Tibial artery (tissue), 4 donors: ENCODE results near the gene KCNJ12.
"Not testable (repeated sequence)": the region's sequence is repeated elsewhere in the genome, so short reads cannot be mapped to it uniquely, and the experiment has no call there.

Source experiments
- DNase-seq, 2 donors: peaks; one replicate each; pipeline ENCODE4 v3.0.0-alpha.2; 2019
- H3K27ac ChIP-seq, 2 donors: fragments of 200-600 bp; sonication (generic) in 1 of 2; 1 replicate in 1 of 2; 2 replicates in 1 of 2; pipeline ENCODE4 v1.5.1; 2018 to 2019; ENCODE audit warnings: mild to moderate bottlenecking in 1 of 2
- H3K27me3 ChIP-seq, 2 donors: fragments of 200-600 bp; sonication (generic) in 1 of 2; one replicate each; pipeline versions ENCODE4 v1.5.1 to v1.6.0; 2016 to 2019
- H3K36me3 ChIP-seq, 3 donors: fragments of 200-600 bp; sonication (generic) in 2 of 3; one replicate each; pipeline ENCODE4 v1.5.1; 2016 to 2019; ENCODE audit warnings: mild to moderate bottlenecking in 2 of 3
- H3K4me1 ChIP-seq, 4 donors: fragments of 200-600 bp; sonication (generic) in 2 of 4; 1 replicate in 3 of 4; 2 replicates in 1 of 4; pipeline ENCODE4 v1.5.1; 2016 to 2019
- H3K4me3 ChIP-seq, 2 donors: fragments of 200-600 bp; sonication (generic) in 1 of 2; 1 replicate in 1 of 2; 2 replicates in 1 of 2; pipeline ENCODE4 v1.5.1; 2018 to 2019; ENCODE audit warnings: mild to moderate bottlenecking in 2 of 2
- H3K9me3 ChIP-seq, 3 donors: fragments of 200-600 bp; sonication (generic) in 1 of 3; one replicate each; pipeline ENCODE4 v1.5.1; 2016 to 2019
- CTCF ChIP-seq, 2 experiments: fragments of 200-600 bp in 1 of 2; fragments of 450-650 bp in 1 of 2; IDR thresholded peaks; one replicate each; pipeline ENCODE4 v1.5.1; 2017 to 2019; ENCODE audit warnings: antibody characterized with exemption in 2 of 2, mild to moderate bottlenecking in 1 of 2, moderate library complexity in 1 of 2
- intact Hi-C: fragments of 100-400 bp; cut with DNase I; formaldehyde crosslinking; loops from one replicate; pipeline ENCODE4 v1.15.0; 2023; ENCODE audit warnings: low total_unique reads

The KCNJ12 gene

GRCh38 chr17:21417921-21418320, 41.8 kb downstream of the KCNJ12 start:
- H3K27ac ChIP-seq, result no peak overlapping the region
- H3K4me3 ChIP-seq, result no peak overlapping the region
- TF ChIP-seq CTCF (IDR thresholded peaks at IDR 0.05), result no peak
- intact Hi-C loops, result no loop called here
- DNase-seq, result no peak
- no peaks in the 10 kb centered on the region for H3K9me3 ChIP-seq
- H3K27me3 ChIP-seq, result no peaks in the 10 kb centered on the region
- H3K4me1 ChIP-seq, result no peaks in the 10 kb centered on the region
- no peaks in the 10 kb centered on the region for H3K36me3 ChIP-seq

- no peaks in the 10 kb centered on the region for H3K9me3 ChIP-seq
- no peak for DNase-seq
- no peak for TF ChIP-seq CTCF (IDR thresholded peaks at IDR 0.05)
- intact Hi-C loops, result no loop called here
- H3K36me3 ChIP-seq, result no peaks in the 10 kb centered on the region
- H3K4me1 ChIP-seq, result no peaks in the 10 kb centered on the region
- no peak overlapping the region for H3K4me3 ChIP-seq
- no peak overlapping the region for H3K27ac ChIP-seq
- no peaks in the 10 kb centered on the region for H3K27me3 ChIP-seq
Observed at GRCh38 chr17:21418446-21419298, 42.5 kb downstream of the KCNJ12 start.

GRCh38 chr17:21419299-21420239, 43.4 kb downstream of the KCNJ12 start:
- Histone ChIP-seq H3K27me3 (no peaks in the 10 kb centered on the region), H3K4me3 (no peak overlapping the region), H3K36me3 (no peaks in the 10 kb centered on the region), H3K4me1 (no peaks in the 10 kb centered on the region), H3K9me3 (no peaks in the 10 kb centered on the region), H3K27ac (no peak overlapping the region)
- intact Hi-C loops, result loop anchor here (5.0 kb wide), 1 partner anchor 288 kb away; no protein-coding TSS in a partner anchor
- no peak for DNase-seq
- TF ChIP-seq CTCF (IDR thresholded peaks at IDR 0.05), result no peak

- intact Hi-C loops, result loop anchor here (5.0 kb wide), 1 partner anchor 287 kb away; no protein-coding TSS in a partner anchor
- not testable (repeated sequence) for DNase-seq, H3K4me1 ChIP-seq, H3K27me3 ChIP-seq, H3K9me3 ChIP-seq, H3K27ac ChIP-seq, H3K4me3 ChIP-seq, H3K36me3 ChIP-seq
Observed at GRCh38 chr17:21420503-21421090, 44.4 kb downstream of the KCNJ12 start.

- not testable (repeated sequence) for H3K36me3 ChIP-seq, H3K27ac ChIP-seq, H3K27me3 ChIP-seq, H3K4me1 ChIP-seq, H3K9me3 ChIP-seq, DNase-seq, H3K4me3 ChIP-seq
- intact Hi-C loops, result loop anchor here (5.0 kb wide), 1 partner anchor 286 kb away; no protein-coding TSS in a partner anchor
Observed at GRCh38 chr17:21421421-21422310, 45.5 kb downstream of the KCNJ12 start.

- H3K9me3 ChIP-seq, H3K27me3 ChIP-seq, DNase-seq, H3K27ac ChIP-seq, H3K4me3 ChIP-seq, H3K36me3 ChIP-seq, H3K4me1 ChIP-seq: not testable (repeated sequence)
- intact Hi-C loops, result loop anchor here (5.0 kb wide), 1 partner anchor 285 kb away; no protein-coding TSS in a partner anchor
Observed at GRCh38 chr17:21422311-21423189, 46.4 kb downstream of the KCNJ12 start.

GRCh38 chr17:21423190-21423493, 47.0 kb downstream of the KCNJ12 start:
- intact Hi-C loops, result loop anchor here (5.0 kb wide), 1 partner anchor 284 kb away; no protein-coding TSS in a partner anchor
- not testable (repeated sequence) for H3K9me3 ChIP-seq, H3K27me3 ChIP-seq, H3K27ac ChIP-seq, H3K4me3 ChIP-seq, H3K36me3 ChIP-seq, H3K4me1 ChIP-seq, DNase-seq

- H3K4me3 ChIP-seq, DNase-seq, H3K27ac ChIP-seq, H3K4me1 ChIP-seq, H3K36me3 ChIP-seq, H3K27me3 ChIP-seq, H3K9me3 ChIP-seq: not testable (repeated sequence)
- intact Hi-C loops, result loop anchor here (5.0 kb wide), 1 partner anchor 283 kb away; no protein-coding TSS in a partner anchor
Observed at GRCh38 chr17:21424697-21425096, 48.5 kb downstream of the KCNJ12 start.
